GM19438 (cell line): ENCODE data around the gene PLD1.

Experiments
- ATAC-seq: cut with Tn5 transposase; IDR thresholded peaks from one replicate; pipeline ENCODE4 v1.9.1; 2021; ENCODE audit warnings: low read depth; ENCODE audit not compliant: unreplicated experiment

The PLD1 gene

DNA sequence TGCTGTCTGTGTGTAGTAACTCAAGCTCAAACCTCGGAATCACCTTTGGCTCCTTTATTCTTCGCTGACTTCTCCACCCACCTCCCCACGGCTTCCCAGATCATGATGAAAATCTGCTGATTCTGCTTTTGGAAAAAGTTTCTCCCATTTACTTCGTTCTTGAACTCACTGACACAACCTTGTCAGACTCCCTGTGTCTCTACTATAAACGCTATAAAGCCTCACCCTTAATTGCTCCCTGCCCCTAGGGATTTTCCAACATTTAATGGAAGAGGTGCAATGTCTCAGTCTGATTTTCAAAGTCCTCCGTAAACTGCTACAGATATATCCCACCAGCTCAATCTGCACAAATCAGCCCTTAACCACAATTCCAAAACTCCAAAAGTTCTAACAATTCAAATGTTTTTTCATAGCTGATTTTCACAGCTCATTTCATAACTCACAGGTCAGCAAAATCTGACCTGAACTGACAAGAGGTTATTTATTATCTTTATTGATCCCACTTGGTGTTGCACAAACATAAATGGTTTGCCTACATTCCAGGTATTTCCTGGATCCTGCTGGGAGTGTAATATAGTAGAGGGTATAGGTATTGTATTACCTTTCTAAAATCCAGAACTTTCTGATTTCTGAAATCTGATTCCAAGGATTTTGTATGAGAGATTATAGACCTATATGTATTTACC lies 129.4 kb downstream of the PLD1 start:
- ATAC-seq, result no peak

DNA sequence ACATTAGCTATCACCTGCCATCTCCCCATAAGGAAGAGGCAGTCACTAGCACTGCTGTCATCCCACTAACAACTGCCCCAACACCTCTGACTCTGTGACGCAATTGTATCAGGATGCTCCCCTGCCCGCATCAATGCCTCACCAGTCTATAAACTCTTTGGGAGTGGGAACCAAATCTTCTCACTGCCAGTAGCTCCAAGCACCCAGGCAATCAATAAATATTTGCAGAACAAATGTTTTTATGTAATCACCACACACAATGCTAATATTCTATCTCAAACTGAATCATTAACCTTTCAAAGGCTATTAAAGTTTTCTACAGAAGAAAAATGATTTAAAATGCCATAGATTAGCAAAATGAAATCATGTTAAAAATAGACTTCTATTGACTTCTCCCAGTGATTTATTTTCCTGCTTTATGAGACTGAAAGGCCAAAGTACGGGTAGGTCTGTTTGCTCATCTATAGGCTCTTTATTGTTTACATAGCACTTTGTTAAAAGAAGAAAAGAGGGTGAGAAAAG lies 131.3 kb downstream of the PLD1 start:
- ATAC-seq, result no peak

DNA sequence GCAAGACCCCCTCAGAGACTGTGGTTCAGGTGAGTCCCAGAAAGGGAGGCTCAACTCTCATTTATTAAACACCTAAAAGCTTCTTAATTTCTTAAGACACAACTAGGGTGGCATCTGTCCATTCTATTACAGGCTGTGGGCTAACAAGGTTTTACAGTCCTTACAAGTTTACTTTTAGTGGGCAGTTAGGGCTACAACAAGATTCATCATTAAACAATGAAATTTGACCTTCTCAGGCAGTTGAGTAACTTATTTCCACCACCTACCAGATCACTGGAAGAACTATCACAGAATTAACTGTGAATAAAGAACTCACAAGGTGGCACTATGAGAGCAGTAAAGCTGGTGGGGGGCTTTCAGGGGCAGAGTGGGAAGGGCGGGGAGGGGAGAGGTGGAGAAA lies 132.6 kb downstream of the PLD1 start:
- no peak for ATAC-seq

- no peak for ATAC-seq
Observed at GRCh38 chr3:171676601-171677175, 133.6 kb downstream of the PLD1 start.

DNA sequence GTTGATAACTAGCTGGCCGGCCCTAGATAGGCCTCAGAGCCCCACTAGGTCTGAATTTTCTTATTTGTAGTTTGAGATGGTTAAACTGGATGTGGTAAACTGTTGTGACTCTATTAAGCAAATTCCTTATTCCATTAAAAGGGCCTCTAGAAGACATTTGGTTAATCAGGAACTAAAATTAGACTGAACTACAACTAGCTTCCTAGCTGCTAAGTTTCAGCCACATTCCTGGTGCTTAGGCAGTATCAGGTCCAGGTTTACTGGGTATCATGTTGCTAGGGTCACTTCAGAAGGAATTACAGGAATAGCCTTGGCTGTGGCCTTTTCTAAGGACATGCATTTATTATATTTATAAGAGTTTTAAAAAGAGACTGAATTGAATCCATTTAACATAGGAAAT lies 136.3 kb downstream of the PLD1 start:
- no peak for ATAC-seq

- ATAC-seq, result no peak
Observed at GRCh38 chr3:171672538-171672937, 137.7 kb downstream of the PLD1 start.

GRCh38 chr3:171672124-171672523 lies 138.2 kb downstream of the PLD1 start:
- no peak for ATAC-seq

GRCh38 chr3:171671709-171672108 lies 138.6 kb downstream of the PLD1 start:
- ATAC-seq, result no peak

DNA sequence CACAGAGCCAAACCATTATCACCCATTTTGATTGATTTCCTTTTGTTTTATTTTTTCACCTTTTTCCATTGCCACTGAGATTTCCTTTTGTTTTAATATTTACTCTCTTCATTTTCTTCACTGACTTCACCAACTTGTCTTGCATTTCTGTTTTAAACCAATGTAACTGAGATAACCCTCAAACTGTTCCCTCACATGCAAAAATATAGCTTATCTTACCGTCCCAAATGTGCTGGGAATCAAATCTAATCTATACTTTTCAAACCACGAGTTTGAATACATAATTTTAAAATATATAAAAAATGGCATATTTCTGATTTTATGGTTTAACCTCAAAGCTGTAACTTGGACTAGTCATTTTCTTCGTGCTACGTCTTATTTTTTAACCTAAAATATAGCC lies 143.8 kb downstream of the PLD1 start:
- no peak for ATAC-seq

DNA sequence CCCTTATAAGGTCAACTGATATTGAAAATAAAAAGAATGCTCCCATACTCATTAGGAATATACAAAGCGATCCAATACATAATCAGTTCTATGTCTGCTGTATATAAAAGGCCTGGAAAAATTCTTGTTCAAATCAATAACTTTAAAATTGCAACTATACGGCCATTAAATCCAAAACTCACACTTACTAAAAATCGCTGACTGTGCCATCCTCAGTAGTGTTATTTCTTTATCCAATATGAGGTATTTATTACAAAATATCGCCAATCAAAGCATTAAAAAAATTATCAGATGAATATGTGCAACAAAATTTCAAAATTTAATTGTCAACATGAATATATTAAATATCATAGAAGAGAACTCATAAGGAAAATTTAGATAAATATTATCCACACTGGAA lies 146.5 kb downstream of the PLD1 start:
- ATAC-seq, result no peak

DNA sequence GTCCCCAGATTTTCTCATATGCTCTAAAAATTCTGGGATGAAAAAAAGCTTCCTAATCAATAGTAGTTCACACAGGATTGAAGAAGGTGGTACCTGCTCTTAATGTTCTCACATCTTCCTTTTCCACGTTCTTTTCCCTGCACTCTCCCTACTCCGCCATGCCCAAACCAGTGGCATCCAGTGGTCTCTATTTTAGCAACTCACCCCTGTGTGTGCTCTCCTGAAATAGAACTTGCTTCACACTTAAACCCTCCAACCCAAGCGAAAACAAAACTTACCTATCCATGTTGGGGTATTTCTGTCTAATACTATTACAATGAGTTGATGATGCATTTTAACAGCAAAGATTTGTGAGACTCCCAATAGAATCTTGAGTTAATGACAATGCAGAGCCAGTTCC lies 148.8 kb downstream of the PLD1 start:
- no peak for ATAC-seq

GRCh38 chr3:171660188-171660587 lies 150.1 kb downstream of the PLD1 start:
- no peak for ATAC-seq

DNA sequence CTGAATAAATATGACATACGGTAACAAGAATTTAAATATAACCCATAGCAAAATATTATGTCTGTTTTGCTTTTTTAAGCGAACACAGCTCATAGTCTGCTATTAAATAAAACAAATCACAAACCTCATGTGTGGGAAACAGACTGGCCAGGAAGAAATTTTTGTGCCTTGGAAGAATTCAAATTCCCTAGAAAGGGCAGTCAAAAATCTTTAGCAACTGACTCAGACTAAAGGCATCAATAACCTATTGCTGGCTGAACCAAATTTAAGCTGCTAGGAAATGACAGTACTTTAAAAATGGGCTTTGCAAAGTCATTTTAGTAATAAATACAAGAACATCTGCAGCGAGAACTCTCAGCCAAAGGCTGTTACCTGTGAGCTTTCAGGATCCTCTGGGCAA lies 151.4 kb downstream of the PLD1 start:
- ATAC-seq, result no peak

DNA sequence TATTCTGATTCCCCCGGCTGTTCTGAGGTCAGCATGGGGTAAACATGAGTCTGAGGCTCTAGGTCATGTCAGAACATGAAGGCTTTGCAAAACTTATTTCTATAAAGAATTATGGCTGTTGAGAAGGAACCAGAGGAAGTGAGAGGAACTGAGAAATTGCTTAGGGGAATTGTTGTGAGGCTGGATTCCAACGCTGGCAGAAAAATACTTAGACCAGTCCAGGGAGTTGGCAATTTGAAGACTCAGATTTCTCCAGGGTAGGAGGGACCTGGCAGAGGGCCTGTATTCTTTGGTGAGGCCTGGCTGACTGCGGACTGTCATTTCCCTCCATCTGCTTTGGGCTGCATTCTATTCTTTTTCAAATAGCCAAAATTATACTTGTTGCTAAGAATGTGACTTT lies 155.5 kb downstream of the PLD1 start:
- ATAC-seq, result no peak

DNA sequence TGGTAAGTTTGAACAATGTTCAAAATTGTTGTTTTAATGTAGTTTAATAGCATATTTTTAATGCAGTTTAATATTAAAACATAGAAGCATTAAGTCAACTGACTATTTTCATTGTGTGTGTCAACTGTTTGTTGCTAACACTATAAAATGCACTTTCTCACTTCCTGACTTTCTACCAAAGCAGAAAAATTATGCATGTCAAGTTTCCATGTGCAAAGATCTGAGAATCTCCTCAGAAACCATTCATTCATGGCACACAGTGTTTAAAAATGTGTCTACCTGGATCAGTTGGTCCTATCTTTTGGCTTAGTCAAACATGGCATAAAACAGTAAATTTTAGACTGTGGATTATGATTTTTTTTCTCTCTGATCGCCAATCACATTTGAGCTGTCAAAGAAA lies 156.0 kb downstream of the PLD1 start:
- no peak for ATAC-seq

- ATAC-seq, result no peak
Observed at GRCh38 chr3:171653701-171654100, 156.6 kb downstream of the PLD1 start.

GRCh38 chr3:171652932-171653331 lies 157.4 kb downstream of the PLD1 start:
- no peak for ATAC-seq

GRCh38 chr3:171649911-171650592 lies 160.2 kb downstream of the PLD1 start:
- ATAC-seq, result no peak

DNA sequence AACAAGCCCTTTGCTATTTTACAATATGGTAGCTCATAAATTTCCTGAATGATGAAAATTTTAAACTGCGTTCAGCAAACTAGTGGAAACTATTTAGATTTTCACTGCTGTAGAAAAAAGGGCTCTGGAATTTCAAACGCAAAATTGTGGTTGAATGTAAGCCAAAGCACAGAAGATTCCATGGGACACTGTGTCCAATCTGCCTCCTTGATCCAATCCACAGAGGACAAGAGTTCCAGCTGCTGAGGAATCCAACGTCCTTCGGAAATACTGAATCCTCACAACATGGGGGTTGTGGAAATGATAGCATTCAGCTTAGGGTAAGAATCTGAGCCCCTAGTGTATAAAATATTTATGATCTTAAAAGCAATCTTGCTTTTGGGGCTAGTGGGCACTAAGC lies 161.0 kb downstream of the PLD1 start:
- ATAC-seq, result no peak

DNA sequence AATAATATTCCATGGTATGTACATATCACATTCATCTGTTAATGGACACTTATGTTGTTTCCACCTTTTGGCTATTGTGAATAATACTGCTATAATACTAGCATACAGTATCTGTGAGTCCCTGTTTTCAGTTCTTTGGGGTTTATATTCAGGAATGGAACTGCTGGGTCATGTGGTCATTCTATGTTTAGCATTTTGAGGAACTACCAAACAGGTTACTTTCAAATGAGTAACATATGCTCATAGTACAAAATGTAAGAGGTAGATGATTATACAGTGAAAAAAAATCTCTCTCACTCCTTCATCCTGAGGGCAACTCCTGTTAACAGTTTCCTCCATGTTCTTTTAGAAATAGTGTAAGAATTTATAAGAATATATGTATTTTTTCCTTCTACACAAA lies 162.2 kb downstream of the PLD1 start:
- no peak for ATAC-seq

- no peak for ATAC-seq
Observed at GRCh38 chr3:171646357-171647133, 163.7 kb downstream of the PLD1 start.
